HepG2 (cell line): ENCODE measurements around the gene KDM7A.

Experiments used
- CEBPG ChIP-seq: IDR thresholded peaks from 2 replicates; pipeline ENCODE4 v1.6.1; 2016
- CREB1 ChIP-seq, 2 experiments: fragments of 450-650 bp in 1 of 2; IDR thresholded peaks; 2 replicates each; pipeline ENCODE4 v1.6.1; 2016 to 2017; ENCODE audit warnings: control low read depth in 1 of 2, mild to moderate bottlenecking in 1 of 2, missing compliant biosample characterization in 1 of 2, missing genetic modification characterization in 1 of 2
- CREM ChIP-seq, 2 experiments: sonication (generic) in 1 of 2; formaldehyde crosslinking in 1 of 2; IDR thresholded peaks; 2 replicates each; pipeline versions ENCODE4 v1.4.0 to v1.6.1; 2016 to 2020; ENCODE audit warnings: antibody characterized with exemption in 1 of 2, mild to moderate bottlenecking in 1 of 2, missing genetic modification reagents in 1 of 2
- CTCF ChIP-seq: sonication (generic); formaldehyde crosslinking; IDR thresholded peaks from 2 replicates; pipeline ENCODE4 v1.5.0; 2020; ENCODE audit warnings: mild to moderate bottlenecking, missing genetic modification reagents, moderate library complexity
- EZH2 ChIP-seq: conservative IDR thresholded peaks from 2 replicates; pipeline ENCODE4 v1.6.1; 2012; ENCODE audit warnings: mild to moderate bottlenecking, low read depth, low read length, moderate library complexity
- MBNL3 ChIP-seq: fragments of 250-450 bp; sonication (Bioruptor Pico); conservative IDR thresholded peaks from 2 replicates; pipeline ENCODE4 v1.8.0; 2022; ENCODE audit warnings: mild to moderate bottlenecking, inconsistent platforms
- MNT ChIP-seq: fragments of 450-650 bp; IDR thresholded peaks from 2 replicates; pipeline ENCODE4 v1.6.1; 2016
- NFRKB ChIP-seq: fragments of 450-650 bp; IDR thresholded peaks from 2 replicates; pipeline ENCODE4 v1.6.1; 2017
- NFYB ChIP-seq: sonication (generic); formaldehyde crosslinking; IDR thresholded peaks from 2 replicates; pipeline ENCODE4 v1.4.0; 2020; ENCODE audit warnings: missing genetic modification reagents
- SP4 ChIP-seq: sonication (generic); formaldehyde crosslinking; IDR thresholded peaks from 2 replicates; pipeline ENCODE4 v1.8.1; 2023; ENCODE audit warnings: mild to moderate bottlenecking, missing genetic modification reagents
- ZNF276 ChIP-seq: sonication (generic); formaldehyde crosslinking; IDR thresholded peaks from 2 replicates; pipeline ENCODE4 v1.4.0; 2020; ENCODE audit warnings: mild to moderate bottlenecking, low read depth, missing genetic modification reagents
- ZNF510 ChIP-seq: sonication (generic); formaldehyde crosslinking; IDR thresholded peaks from 2 replicates; pipeline ENCODE4 v1.4.0; 2020; ENCODE audit warnings: low read depth, mild to moderate bottlenecking, missing genetic modification reagents
- ZNF607 ChIP-seq: sonication (generic); formaldehyde crosslinking; IDR thresholded peaks from 2 replicates; pipeline ENCODE4 v1.5.1; 2020; ENCODE audit warnings: missing genetic modification reagents, mild to moderate bottlenecking, borderline replicate concordance

- TF ChIP-seq SP4 (CRISPR knock-in tag) = no peak
- no peak for TF ChIP-seq ZNF276 (CRISPR knock-in tag)
- no peak for TF ChIP-seq CREM (IDR thresholded peaks at IDR 0.05)
- TF ChIP-seq CREM (CRISPR knock-in tag; IDR thresholded peaks at IDR 0.05) = no peak
- no peak for TF ChIP-seq ZNF510 (CRISPR knock-in tag)
- no peak for TF ChIP-seq EZH2
- no peak for TF ChIP-seq NFYB (CRISPR knock-in tag)
- no peak for TF ChIP-seq CREB1 (IDR thresholded peaks at IDR 0.05)
- no peak for TF ChIP-seq CREB1 (CRISPR knock-in tag; IDR thresholded peaks at IDR 0.05)
- TF ChIP-seq CTCF = no peak
- no peak for TF ChIP-seq ZNF607 (CRISPR knock-in tag)
- no peak for TF ChIP-seq NFRKB
- TF ChIP-seq MNT = no peak
- TF ChIP-seq CEBPG (CRISPR knock-in tag) = no peak
- TF ChIP-seq MBNL3 (CRISPR knock-in tag) = no peak
Measured at GRCh38 chr7:140192176-140192575, 15.4 kb upstream of the KDM7A start.
